GM19025 (cell line): ENCODE results near the gene LAMB1.

Experiments used
- ATAC-seq: cut with Tn5 transposase; IDR thresholded peaks from one replicate; pipeline ENCODE4 v1.9.1; 2021; ENCODE audit warnings: mild to moderate bottlenecking, low read depth, moderate library complexity; ENCODE audit not compliant: unreplicated experiment

LAMB1 gene

GRCh38 chr7:107999779-108000560 lies 3.0 kb downstream of the LAMB1 start:
- ATAC-seq: no peak

- ATAC-seq: no peak
These were observed 4.1 kb downstream of the LAMB1 start for GRCh38 chr7:107998660-107999480.

DNA sequence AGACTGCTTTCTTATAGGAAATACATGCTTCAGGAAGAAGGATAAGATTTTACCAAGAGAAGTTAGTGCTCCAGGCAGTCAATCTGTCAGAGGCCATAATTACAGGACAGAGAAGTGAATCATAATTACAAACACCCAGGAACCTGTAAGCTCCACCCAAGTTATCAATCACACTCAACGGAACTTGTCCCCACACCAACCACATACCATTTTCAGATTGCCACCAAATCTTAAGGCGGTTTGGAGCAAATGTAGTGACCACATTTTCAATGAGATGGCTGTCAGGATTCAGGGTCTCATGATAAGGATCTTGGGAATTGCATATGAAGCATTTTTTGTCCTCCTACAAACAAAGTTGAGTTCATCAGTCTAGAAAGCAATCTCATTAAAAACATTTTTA lies 4.8 kb downstream of the LAMB1 start:
- ATAC-seq: no peak

DNA sequence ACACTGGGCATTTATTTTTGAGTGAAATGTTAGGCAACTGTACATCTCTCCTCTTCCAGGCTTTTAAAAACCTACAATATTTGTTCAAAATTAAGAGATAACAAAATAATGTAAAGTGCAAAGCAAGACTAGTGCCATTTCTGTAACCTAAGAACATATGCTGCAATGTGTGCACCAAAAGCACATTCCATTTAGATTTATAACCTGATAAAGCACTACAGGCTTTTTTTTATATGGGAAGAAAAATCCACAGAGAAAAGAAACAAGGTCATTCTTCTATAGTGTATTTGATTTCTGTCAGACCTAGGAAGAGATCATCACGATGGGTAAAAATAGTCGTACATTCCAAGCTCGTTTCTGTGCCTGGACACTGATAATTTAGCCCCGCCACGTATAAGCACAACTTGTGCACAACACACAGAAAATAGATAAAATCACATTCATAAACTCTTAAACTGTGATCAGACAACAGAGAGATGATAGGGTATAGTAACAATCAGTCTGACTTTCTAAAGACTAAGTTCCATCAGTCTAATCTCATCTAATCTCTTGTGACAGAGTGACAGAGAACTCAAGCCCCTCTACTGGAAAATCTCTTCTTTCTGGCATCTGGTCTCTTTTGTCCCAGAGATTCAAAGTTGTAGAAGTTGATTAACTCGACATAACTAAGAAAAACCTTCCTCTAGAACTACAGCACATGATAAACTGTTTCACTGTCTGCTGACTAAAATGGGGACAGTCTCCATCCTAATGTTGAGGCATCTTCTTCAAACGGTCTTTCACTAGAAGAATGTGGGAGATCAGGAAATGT lies 6.7 kb downstream of the LAMB1 start:
- ATAC-seq: no peak

DNA sequence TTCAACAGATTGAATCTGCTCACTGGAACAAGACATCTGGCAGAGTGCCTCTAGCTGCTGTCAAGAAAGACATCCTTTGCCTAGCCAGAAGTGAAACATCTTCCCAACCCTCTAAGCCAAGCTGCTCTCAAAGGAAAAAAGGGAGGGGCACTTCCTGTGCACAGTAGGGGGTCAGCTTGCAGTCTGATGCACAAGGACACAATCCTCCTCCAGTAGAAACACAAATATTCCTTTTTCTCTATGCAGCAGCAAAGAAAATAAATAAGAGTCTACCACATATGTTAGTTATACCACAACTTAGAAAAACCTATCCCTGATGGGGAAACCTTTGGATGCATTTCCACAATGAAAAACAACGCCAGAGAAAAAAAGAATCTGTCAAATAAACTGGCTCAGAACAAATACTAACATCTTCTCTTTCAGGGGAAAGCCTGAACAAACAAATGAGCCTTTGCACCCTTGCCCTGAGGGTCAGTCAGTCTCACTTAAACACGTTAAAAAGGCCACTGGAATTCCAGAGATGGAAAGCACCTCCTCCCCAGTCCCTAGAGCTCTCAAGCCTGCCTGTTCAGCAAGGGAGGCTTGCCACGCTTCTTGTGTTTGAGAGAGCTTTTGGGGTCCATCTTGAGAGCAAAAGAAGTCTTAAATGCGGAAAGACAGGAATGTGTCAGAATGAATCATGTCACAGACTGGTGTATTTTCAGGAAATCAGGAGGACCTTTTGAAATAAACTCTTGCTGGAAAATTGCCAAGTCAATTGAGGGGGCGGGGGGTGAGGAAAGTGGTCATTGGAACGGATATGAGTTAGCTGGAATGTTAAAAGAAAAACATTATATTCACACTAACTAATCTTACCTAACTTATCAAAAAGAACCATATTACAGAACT lies 7.5 kb downstream of the LAMB1 start:
- no peak for ATAC-seq

- no peak for ATAC-seq
These were observed 8.4 kb downstream of the LAMB1 start for GRCh38 chr7:107994421-107995030.

DNA sequence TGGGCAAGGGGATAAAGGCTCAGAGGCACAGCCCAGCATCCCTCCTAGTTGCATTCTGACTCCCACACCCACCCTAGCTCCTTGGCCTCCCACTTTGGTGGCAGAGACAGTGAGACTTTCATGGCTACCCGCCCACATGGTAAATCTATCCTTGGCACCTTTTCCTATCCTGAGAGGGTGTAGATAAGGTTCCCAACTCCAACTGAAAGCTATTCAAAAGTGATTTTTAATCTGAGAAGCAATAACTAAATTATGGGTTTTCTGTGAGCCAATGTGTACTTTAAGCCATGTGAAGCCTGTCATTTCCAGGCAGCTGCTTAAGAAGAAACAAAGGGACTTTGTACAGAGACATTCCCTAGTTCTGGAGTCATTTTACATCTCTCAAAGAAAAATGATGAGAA lies 9.1 kb downstream of the LAMB1 start:
- no peak for ATAC-seq

- ATAC-seq: no peak
These were observed 13.2 kb downstream of the LAMB1 start for GRCh38 chr7:107989618-107990373.

GRCh38 chr7:107982918-107983389 lies 20.0 kb downstream of the LAMB1 start:
- no peak for ATAC-seq

GRCh38 chr7:107982042-107982840 lies 20.7 kb downstream of the LAMB1 start:
- no peak for ATAC-seq

GRCh38 chr7:107981466-107981865 lies 21.5 kb downstream of the LAMB1 start:
- no peak for ATAC-seq

DNA sequence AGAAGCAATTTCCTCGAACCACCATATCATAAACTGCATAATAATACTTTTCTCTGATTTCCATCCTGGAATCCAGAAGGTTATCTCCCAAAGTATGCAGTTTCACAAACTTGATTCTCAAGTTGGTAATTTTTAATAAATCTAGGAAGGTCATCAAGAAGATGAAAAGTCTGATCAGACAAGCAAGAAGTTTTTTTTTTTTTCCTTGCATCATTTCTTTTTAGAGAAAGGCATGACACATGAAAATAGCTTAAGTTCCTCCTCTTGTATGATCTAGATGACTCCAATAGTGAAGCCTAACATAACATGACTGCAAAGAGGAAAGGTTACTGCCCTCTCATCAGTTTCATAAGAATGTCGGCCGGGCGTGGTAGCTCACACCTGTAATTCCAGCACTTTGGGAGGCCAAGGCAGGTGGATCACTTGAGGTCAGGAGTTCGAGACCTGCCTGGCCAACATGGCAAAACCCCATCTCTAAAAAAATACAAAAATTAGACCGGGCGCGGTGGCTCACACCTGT lies 22.2 kb downstream of the LAMB1 start:
- ATAC-seq: no peak

DNA sequence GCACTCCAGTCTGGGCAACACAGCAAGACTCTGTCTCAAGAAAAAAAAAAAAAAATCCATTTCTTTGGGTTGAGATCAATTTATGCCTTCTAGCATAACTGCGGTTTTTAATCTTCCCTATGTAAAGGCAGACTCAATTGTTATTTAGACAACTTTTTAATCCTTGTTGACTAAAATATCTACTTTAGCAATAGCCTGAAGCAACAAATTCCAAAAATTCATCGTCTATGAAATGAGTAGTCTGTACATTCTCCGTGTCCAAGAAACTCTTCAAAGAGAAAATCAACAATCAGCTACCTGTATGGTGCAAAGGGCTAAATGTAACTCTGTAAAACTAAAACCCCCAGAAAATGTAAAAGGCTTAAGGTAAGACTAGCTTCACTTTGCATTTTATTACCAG lies 22.8 kb downstream of the LAMB1 start:
- no peak for ATAC-seq

DNA sequence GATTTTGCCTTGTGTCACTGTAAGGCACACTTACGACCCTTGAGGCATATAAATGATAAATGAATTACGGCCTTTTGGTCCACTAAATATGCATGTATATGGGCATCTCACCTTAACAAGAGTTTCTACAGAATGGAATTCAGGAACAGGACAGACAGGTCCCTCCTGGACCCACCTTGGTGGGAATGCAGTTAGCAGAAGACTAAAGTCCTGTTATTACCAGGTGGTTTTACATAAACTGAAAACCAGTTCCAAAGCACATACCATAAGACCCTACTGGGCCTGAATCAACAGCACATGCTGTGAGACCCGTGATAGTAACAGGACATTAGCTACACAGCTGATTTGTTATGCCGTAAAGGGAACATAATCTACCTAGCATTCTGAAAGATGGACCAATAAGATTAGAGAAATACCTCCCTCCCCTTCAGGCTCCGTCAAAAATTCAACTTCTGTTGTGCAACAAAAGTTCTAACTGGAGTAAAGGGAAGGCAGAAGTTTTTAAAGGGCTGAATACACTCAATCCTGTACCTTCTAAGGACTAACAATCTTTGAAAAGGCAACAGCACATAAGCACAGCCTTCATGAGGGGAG lies 24.0 kb downstream of the LAMB1 start:
- ATAC-seq: no peak

DNA sequence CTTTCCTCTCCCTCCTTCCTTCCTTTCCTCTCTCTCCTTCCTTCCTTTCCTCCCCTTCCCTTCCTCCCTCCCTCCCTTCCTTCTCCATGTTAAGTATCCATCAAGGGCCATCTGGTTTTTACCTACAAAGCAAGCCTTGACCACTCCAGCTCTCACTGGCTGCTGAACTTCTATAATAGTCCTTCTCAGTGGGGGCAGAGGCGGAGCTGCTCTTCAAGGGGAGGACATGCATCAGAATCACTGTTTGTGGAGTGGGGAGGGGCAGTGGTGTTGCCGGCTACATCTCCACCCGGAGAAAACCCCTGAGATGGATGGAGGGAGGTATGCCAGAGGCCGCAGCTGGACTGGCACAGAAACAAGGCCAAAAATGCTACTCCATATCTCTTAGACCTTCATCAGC lies 25.9 kb downstream of the LAMB1 start:
- ATAC-seq: no peak

GRCh38 chr7:107976620-107977019 lies 26.3 kb downstream of the LAMB1 start:
- no peak for ATAC-seq

GRCh38 chr7:107975394-107976013 lies 27.5 kb downstream of the LAMB1 start:
- ATAC-seq: no peak
